Bronchial epithelial cell (primary cell): ENCODE data around the gene DUSP10. TPM values are rescaled to one million over a fixed set of nuclear protein-coding genes. Genes with fewer than 3 reads are reported as not detected.

Experiments
- DNase-seq: peaks from one replicate; pipeline ENCODE4 v3.0.0-alpha.2; 2010; ENCODE audit warnings: low read depth
- FAIRE-seq: peaks from 2 replicates; lab custom pipeline; 2011; peaks lifted over from hg19 to GRCh38; lab: Jason Lieb, UNC
- H3K27me3 ChIP-seq: 2 replicates; pipeline ENCODE4 v1.5.1; 2011; ENCODE audit warnings: low read length; ENCODE audit not compliant: control insufficient read depth, insufficient read depth
- H3K36me3 ChIP-seq: 2 replicates; pipeline ENCODE4 v1.5.1; 2011; ENCODE audit warnings: low read length; ENCODE audit not compliant: control insufficient read depth, insufficient read depth
- H3K4me3 ChIP-seq: 2 replicates; pipeline ENCODE4 v1.5.1; 2011; ENCODE audit warnings: mild to moderate bottlenecking, low read depth, low read length, control low read depth
- CTCF ChIP-seq: IDR thresholded peaks from 2 replicates; pipeline ENCODE4 v1.5.1; 2011; ENCODE audit warnings: mild to moderate bottlenecking, moderate library complexity, low read length, control low read depth, inconsistent platforms; ENCODE audit not compliant: insufficient read depth, severe bottlenecking
- total RNA-seq: library from RNA; depleted of rRNA; stranded (reverse); fragments of >200 nt; gene quantifications from 2 replicates; pipeline ENCODE4 v1.2.1, GENCODE V29; 2014

DUSP10 gene
- total RNA-seq, 1 donor from 2014 or later = 36.6 TPM

DNA sequence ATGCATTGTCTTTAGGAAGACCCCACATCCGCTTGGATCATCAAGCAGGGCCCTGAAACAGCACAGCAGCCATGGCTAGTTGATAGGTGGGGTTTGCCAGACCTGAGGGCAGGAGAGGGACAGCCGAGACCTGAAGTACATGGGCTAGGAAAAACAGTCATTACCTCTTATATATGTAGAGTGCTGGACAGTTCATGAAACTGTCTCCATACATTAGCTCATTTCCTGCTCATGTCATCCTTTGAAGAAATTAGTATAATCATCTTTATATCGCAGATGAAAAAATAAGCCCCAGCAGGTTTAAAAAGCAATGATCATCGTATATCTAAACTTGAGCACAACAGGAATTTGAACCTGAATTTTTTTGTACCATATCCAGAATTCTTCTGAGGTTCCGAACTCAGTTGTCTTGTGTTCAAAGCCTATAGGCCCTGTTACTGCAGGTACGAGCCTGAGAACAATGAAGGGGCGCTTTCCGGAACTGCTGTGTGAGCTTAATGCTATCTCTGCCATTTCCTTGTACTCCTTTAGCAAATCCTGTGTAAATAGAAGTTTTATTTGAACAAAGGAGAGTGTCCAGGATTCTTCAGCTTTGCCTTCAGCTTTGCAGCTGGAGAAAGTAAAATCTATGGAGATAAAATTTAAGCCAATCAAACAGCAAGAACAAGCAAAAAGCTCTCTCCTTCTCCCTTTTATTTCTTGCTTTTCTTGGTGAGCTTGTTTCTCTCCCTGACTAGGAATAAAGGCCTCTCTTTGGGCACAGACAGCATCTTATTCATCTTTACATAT is 32.4 kb upstream of the DUSP10 start:
- peak; percentile 40 for DNase-seq

DNA sequence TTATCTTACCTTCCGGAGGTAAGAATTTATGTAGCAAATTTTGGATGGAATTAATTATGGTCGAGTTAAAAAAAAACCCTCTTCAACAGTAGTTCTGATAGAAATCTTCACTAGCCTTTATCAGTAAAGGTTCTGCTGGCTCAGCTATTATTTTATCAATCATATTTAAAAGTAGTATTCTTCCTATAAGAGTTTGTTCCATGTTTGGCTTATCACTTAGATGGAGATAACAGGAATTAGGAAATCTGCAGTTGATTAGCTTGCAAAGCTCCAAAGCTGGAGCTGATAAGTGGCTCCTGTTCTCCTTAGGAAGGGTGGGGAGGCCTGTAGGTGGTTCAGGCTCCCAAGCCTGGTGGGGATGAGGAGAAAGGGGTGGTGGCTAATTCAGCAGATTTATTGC is 31.5 kb upstream of the DUSP10 start:
- H3K36me3 ChIP-seq = no peaks in the 10 kb centered on the region
- H3K4me3 ChIP-seq = no peak overlapping the region
- DNase-seq (no peak), FAIRE-seq (no peak)
- H3K27me3 ChIP-seq = no peaks in the 10 kb centered on the region
- TF ChIP-seq CTCF = no peak

More for the DNA sequence above, 32.4 kb upstream of the DUSP10 start:
- no peak for FAIRE-seq
- Histone ChIP-seq H3K4me3 (no peak overlapping the region), H3K36me3 (no peaks in the 10 kb centered on the region), H3K27me3 (no peaks in the 10 kb centered on the region)
- TF ChIP-seq CTCF = no peak

DNA sequence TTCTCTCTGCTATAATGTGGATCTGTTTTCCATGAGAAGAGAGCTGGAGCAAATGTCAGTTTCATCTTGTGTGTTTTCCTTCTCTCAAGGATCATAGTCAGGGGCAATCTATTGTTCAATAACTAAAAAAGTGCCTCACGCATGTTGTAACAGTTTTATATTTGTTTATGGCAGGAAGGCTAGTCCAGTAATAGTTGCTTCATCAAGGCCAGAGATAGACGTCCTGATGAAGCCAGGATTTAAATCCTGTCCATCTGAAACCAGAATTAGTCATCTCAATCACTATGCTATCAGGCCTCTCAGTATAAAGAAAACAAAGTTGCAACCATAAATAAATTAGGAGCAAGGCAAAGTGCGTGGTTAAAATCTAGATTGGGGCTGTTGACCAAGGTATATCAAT is 30.2 kb upstream of the DUSP10 start:
- FAIRE-seq (peak; percentile 36), DNase-seq (peak; percentile 84)
- TF ChIP-seq CTCF = no peak
- Histone ChIP-seq H3K36me3 (no peaks in the 10 kb centered on the region), H3K4me3 (no peak overlapping the region), H3K27me3 (no peaks in the 10 kb centered on the region)

- FAIRE-seq (no peak), DNase-seq (peak; percentile 69)
- Histone ChIP-seq H3K36me3 (no peaks in the 10 kb centered on the region), H3K4me3 (no peak overlapping the region), H3K27me3 (no peaks in the 10 kb centered on the region)
- TF ChIP-seq CTCF = peak; percentile 31
Measured at GRCh38 chr1:221768444-221769066, 26.7 kb upstream of the DUSP10 start.

DNA sequence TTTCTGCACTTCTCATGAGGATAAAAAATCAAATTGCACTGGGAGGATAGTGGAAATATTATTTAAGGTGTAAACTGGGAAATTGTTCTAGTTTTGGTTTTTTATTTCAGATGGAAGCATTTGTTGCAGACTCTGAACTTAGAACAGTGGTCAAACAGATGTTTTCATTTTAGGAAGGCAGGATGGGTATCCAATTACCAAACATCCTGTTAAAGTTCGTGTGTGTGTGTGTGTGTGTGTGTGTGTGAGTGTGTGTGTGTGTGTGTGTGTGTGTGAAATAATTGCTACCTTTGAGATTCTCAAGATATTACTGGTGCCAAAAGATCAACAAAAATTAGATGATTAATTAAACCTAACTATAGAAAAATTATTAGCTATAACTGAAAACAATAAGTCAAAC is 24.3 kb upstream of the DUSP10 start:
- Histone ChIP-seq H3K36me3 (no peaks in the 10 kb centered on the region), H3K27me3 (no peaks in the 10 kb centered on the region), H3K4me3 (no peak overlapping the region)
- TF ChIP-seq CTCF = no peak
- DNase-seq (no peak), FAIRE-seq (no peak)
